Mammary epithelial cell (primary cell): ENCODE results near the gene MACROH2A1.

ENCODE experiments used
- EZH2 ChIP-seq: IDR thresholded peaks from 2 replicates; pipeline ENCODE4 v1.6.1; 2012; ENCODE audit warnings: low read length, inconsistent platforms, borderline replicate concordance
- TF ChIP-seq, protein P1 (sequence below), 2 donors: IDR thresholded peaks in 1 of 2; conservative IDR thresholded peaks in 1 of 2; 2 replicates each; pipeline ENCODE4 v1.5.1; 2011 to 2012; ENCODE audit warnings: inconsistent platforms in 2 of 2, low read length in 2 of 2, mild to moderate bottlenecking in 2 of 2, control low read depth in 1 of 2, low read depth in 1 of 2; ENCODE audit not compliant: insufficient read depth in 1 of 2; ENCODE audit errors: extremely low read depth in 1 of 2

DNA sequence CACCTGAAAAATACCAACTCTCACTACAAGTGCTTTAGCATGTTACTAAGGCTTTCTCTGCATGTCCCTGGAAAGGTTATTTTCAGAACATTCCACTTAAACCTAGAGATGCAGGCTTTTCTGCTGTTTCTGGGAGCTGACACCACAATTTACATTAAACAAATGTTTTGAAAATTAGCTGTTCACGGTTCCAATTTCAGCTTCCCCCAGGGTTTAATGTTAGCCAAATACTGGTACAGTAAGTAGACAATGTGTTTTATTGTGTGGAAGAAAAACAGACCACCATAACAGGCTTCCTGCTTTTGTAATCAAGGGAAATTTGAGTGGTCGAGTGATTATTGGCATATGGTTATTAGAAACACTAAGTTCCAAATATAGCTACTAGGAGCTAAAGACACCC lies 32.0 kb downstream of the MACROH2A1 start:
- TF ChIP-seq, protein P1, sequence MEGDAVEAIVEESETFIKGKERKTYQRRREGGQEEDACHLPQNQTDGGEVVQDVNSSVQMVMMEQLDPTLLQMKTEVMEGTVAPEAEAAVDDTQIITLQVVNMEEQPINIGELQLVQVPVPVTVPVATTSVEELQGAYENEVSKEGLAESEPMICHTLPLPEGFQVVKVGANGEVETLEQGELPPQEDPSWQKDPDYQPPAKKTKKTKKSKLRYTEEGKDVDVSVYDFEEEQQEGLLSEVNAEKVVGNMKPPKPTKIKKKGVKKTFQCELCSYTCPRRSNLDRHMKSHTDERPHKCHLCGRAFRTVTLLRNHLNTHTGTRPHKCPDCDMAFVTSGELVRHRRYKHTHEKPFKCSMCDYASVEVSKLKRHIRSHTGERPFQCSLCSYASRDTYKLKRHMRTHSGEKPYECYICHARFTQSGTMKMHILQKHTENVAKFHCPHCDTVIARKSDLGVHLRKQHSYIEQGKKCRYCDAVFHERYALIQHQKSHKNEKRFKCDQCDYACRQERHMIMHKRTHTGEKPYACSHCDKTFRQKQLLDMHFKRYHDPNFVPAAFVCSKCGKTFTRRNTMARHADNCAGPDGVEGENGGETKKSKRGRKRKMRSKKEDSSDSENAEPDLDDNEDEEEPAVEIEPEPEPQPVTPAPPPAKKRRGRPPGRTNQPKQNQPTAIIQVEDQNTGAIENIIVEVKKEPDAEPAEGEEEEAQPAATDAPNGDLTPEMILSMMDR (conservative IDR thresholded peaks at IDR 0.05 in 1 of 2, IDR thresholded peaks at IDR 0.05 in 1 of 2; ENCODE audit: extremely low read depth in 1 of 2, insufficient read depth in 1 of 2, low read depth in 1 of 2, low read length in 2 of 2), result no peak
- no peak for TF ChIP-seq EZH2
